Endothelial cell of umbilical vein (primary cell): Measurements from ENCODE around the gene VGLL4. TPM values are rescaled to one million over a fixed set of nuclear protein-coding genes. Genes with fewer than 3 reads are reported as not detected.

Experiments
- BruUV-seq: library from RNA; stranded (reverse); fragments of 400-500 nt; replicated peaks from 2 replicates; lab custom pipeline; 2021; lab: Mats Ljungman, UMichigan
- CTCF ChIA-PET: fragments of 300-600, 350-600 bp; sonication (Branson Sonifier 250); formaldehyde crosslinking; loops from one replicate; lab custom pipeline; 2021; ENCODE audit warnings: antibody characterized with exemption, inconsistent platforms; lab: Charles Lee
- POLR2A ChIA-PET: fragments of 300-600, 350-600 bp; sonication (Branson Sonifier 250); formaldehyde crosslinking; loops from one replicate; lab custom pipeline; 2021; ENCODE audit warnings: antibody characterized with exemption, inconsistent platforms; lab: Charles Lee
- DNase-seq: peaks from one replicate; pipeline ENCODE4 v3.0.0-alpha.2; 2011; ENCODE audit warnings: low read depth, low spot score
- FAIRE-seq: peaks from 2 replicates; lab custom pipeline; 2011; peaks lifted over from hg19 to GRCh38; lab: Jason Lieb, UNC
- H2AFZ ChIP-seq: 2 replicates; pipeline ENCODE4 v1.6.0; 2012; ENCODE audit warnings: low read depth, low read length, control low read depth, inconsistent platforms
- H3K27ac ChIP-seq: 2 replicates; pipeline ENCODE4 v1.5.1; 2011; ENCODE audit warnings: low read depth, mild to moderate bottlenecking, control low read depth, low read length, moderate library complexity; ENCODE audit not compliant: insufficient read depth
- H3K27me3 ChIP-seq, 2 experiments: 2 replicates each; pipeline versions ENCODE4 v1.6.0 to v1.6.1; 2011; ENCODE audit warnings: low read length in 2 of 2, mixed read lengths in 1 of 2; ENCODE audit not compliant: control insufficient read depth in 2 of 2, insufficient read depth in 2 of 2
- H3K36me3 ChIP-seq, 2 experiments: 2 replicates in 1 of 2; 3 replicates in 1 of 2; pipeline ENCODE4 v1.5.1; 2011; ENCODE audit warnings: low read length in 2 of 2, mild to moderate bottlenecking in 1 of 2, moderate library complexity in 1 of 2; ENCODE audit not compliant: control insufficient read depth in 2 of 2, insufficient read depth in 2 of 2; ENCODE audit errors: extremely low read depth in 1 of 2
- H3K4me1 ChIP-seq: 3 replicates; pipeline ENCODE4 v1.5.1; 2011; ENCODE audit warnings: mild to moderate bottlenecking, low read length; ENCODE audit not compliant: control insufficient read depth, insufficient read depth; ENCODE audit errors: extremely low read depth
- H3K4me2 ChIP-seq: 2 replicates; pipeline ENCODE4 v1.6.1; 2011; ENCODE audit warnings: low read length, control low read depth, mixed read lengths; ENCODE audit not compliant: insufficient read depth
- H3K4me3 ChIP-seq, 3 experiments: fragments of 200-600 bp in 1 of 3; sonication (generic), shearing (Covaris generic) in 1 of 3; replicated peaks in 1 of 3; 2 replicates each; pipeline ENCODE4 v1.5.1; 2011 to 2016; ENCODE audit warnings: control low read depth in 3 of 3, low read length in 3 of 3, mild to moderate bottlenecking in 2 of 3, inconsistent platforms in 1 of 3, low read depth in 1 of 3, moderate library complexity in 1 of 3; ENCODE audit not compliant: insufficient read depth in 1 of 3
- H3K79me2 ChIP-seq: 2 replicates; pipeline ENCODE4 v1.6.0; 2012; ENCODE audit warnings: low read length, inconsistent platforms; ENCODE audit not compliant: control insufficient read depth, insufficient read depth
- H3K9ac ChIP-seq: replicated peaks from 2 replicates; pipeline ENCODE3; 2011; ENCODE audit warnings: low read length, control low read depth; ENCODE audit not compliant: insufficient read depth; ENCODE audit errors: extremely low read depth
- H3K9me1 ChIP-seq: replicated peaks from 3 replicates; pipeline ENCODE4 v1.6.0; 2011; ENCODE audit warnings: mild to moderate bottlenecking, low read length; ENCODE audit not compliant: control insufficient read depth, insufficient read depth; ENCODE audit errors: extremely low read depth
- H3K9me3 ChIP-seq: replicated peaks from 2 replicates; pipeline ENCODE4 v1.5.1; 2012; ENCODE audit warnings: low read length, inconsistent platforms; ENCODE audit not compliant: control insufficient read depth, insufficient read depth
- H4K20me1 ChIP-seq: replicated peaks from 2 replicates; pipeline ENCODE3; 2011; ENCODE audit warnings: mild to moderate bottlenecking, low read length; ENCODE audit not compliant: control insufficient read depth, insufficient read depth; ENCODE audit errors: extremely low read depth
- CTCF ChIP-seq, 2 donors: IDR thresholded peaks; 1 replicate in 1 of 2; 2 replicates in 1 of 2; pipeline ENCODE4 v1.5.1; 2011; ENCODE audit warnings: low read length in 2 of 2, mild to moderate bottlenecking in 2 of 2, moderate library complexity in 2 of 2, control low read depth in 1 of 2, inconsistent platforms in 1 of 2, low read depth in 1 of 2; ENCODE audit not compliant: insufficient read depth in 1 of 2; ENCODE audit errors: extremely low read depth in 1 of 2
- EZH2 ChIP-seq: IDR thresholded peaks from 2 replicates; pipeline ENCODE4 v1.6.1; 2012; ENCODE audit warnings: borderline replicate concordance, low read depth, mild to moderate bottlenecking, moderate library complexity, low read length, inconsistent platforms; ENCODE audit not compliant: severe bottlenecking
- FOS ChIP-seq: IDR thresholded peaks from 2 replicates; pipeline ENCODE4 v1.6.1; 2011; ENCODE audit warnings: mild to moderate bottlenecking, low read length, moderate library complexity, borderline replicate concordance; ENCODE audit not compliant: insufficient read depth
- GATA2 ChIP-seq: IDR thresholded peaks from 2 replicates; pipeline ENCODE4 v1.7.0; 2011; ENCODE audit warnings: low read depth, mild to moderate bottlenecking, moderate library complexity, mixed read lengths, low read length; ENCODE audit not compliant: insufficient read length, insufficient read depth
- JUN ChIP-seq: IDR thresholded peaks from 2 replicates; pipeline ENCODE4 v1.6.1; 2011; ENCODE audit warnings: borderline replicate concordance, low read depth; ENCODE audit not compliant: insufficient read length, insufficient read depth
- MAX ChIP-seq: IDR thresholded peaks from 2 replicates; pipeline ENCODE4 v1.6.1; 2011; ENCODE audit not compliant: insufficient read depth, insufficient read length
- MYC ChIP-seq: IDR thresholded peaks from one replicate; pipeline ENCODE4 v1.6.1; 2011; ENCODE audit warnings: mild to moderate bottlenecking, low read depth, low read length
- POLR2A ChIP-seq: IDR thresholded peaks from 2 replicates; pipeline ENCODE4 v1.6.1; 2012; ENCODE audit warnings: low read depth, mild to moderate bottlenecking, control low read depth, low read length
- POLR2AphosphoS5 ChIP-seq: IDR thresholded peaks from 2 replicates; pipeline ENCODE4 v1.6.1; 2012; ENCODE audit warnings: low read depth, mild to moderate bottlenecking, control low read depth, low read length, moderate library complexity; ENCODE audit not compliant: insufficient read depth
- dilution Hi-C: fragments of 300-500 bp; cut with MboI; formaldehyde crosslinking; loops from one replicate; pipeline ENCODE4 v1.15.0; 2019; ENCODE audit warnings: low sequenced_read_pairs; ENCODE audit not compliant: extremely low pct_ligation_motif_present
- intact Hi-C: fragments of 100-400 bp; cut with micrococcal nuclease; formaldehyde crosslinking; loops from one replicate; pipeline ENCODE4 v1.10.0; 2022
- polyA plus RNA-seq, 4 experiments: library from polyadenylated mRNA; depleted of rRNA in 3 of 4; stranded (reverse) in 3 of 4; unstranded in 1 of 4; fragments of >200 nt; gene quantifications; 2 replicates each; pipeline versions ENCODE4 v1.2.1 to v1.2.3, GENCODE V29; 2011 to 2012; ENCODE audit warnings: missing spikeins in 1 of 4
- total RNA-seq: library from RNA; stranded (reverse); gene quantifications from 2 replicates; pipeline ENCODE4 v1.2.3, GENCODE V29; 2021

The VGLL4 gene
- total and polyA plus RNA-seq, 2 donors (not counting 3 experiments of a cell fraction or from before 2014, with no cell fraction given): 67.0 to 78.9 TPM

GRCh38 chr3:11548721-11549131, 95.0 kb downstream of the VGLL4 start:
- dilution Hi-C loops: no loop called here
- Histone ChIP-seq H3K9me1 (no peaks in the 10 kb centered on the region), H3K27me3 (no peaks in the 10 kb centered on the region), H2AFZ (no peak overlapping the region), H3K36me3 (peaks cover 0 to 4% of the 10 kb centered on the region in 2 experiments), H3K4me3 (no peak overlapping the region), H3K79me2 (no peaks in the 10 kb centered on the region), H4K20me1 (no peaks in the 10 kb centered on the region), H3K9me3 (no peaks in the 10 kb centered on the region), H3K4me1 (peaks cover 16% of the 10 kb centered on the region), H3K27ac (peak overlapping the region; percentile 39), H3K9ac (no peak overlapping the region), H3K4me2 (peak overlapping the region; percentile 39)
- DNase-seq (peak; percentile 85), FAIRE-seq (peak; percentile 80)
- ChIA-PET CTCF (no interaction called here), POLR2A (no interaction called here)
- BruUV-seq: no TSS peak
- intact Hi-C loops: loop anchor here (1.0 to 2.0 kb wide), 4 partner anchors 34 to 169 kb away; no protein-coding TSS in a partner anchor
- TF ChIP-seq MYC: no peak
- no peak for TF ChIP-seq EZH2
- TF ChIP-seq POLR2A: no peak
- TF ChIP-seq FOS: no peak
- no peak for TF ChIP-seq POLR2AphosphoS5
- no peak for TF ChIP-seq JUN
- TF ChIP-seq MAX: no peak
- TF ChIP-seq CTCF (IDR thresholded peaks at IDR 0.05; ENCODE audit: extremely low read depth in 1 of 2, insufficient read depth in 1 of 2, low read depth in 1 of 2, low read length in 2 of 2): no peak
- no peak for TF ChIP-seq GATA2
